Uterus (tissue), 2 donors: Measurements from ENCODE around the gene TCF23.

Source experiments
- CTCF ChIP-seq, 4 experiments: fragments of 200-600 bp in 2 of 4; fragments of 450-650 bp in 2 of 4; sonication (generic) in 2 of 4; IDR thresholded peaks; one replicate each; pipeline ENCODE4 v1.5.1; 2016 to 2019; ENCODE audit warnings: antibody characterized with exemption in 4 of 4, mild to moderate bottlenecking in 2 of 4, moderate library complexity in 1 of 4
- POLR2A ChIP-seq, 2 donors: fragments of 450-650 bp; IDR thresholded peaks; one replicate each; pipeline ENCODE4 v1.6.1; 2016; ENCODE audit warnings: antibody characterized with exemption in 2 of 2, mild to moderate bottlenecking in 1 of 2, moderate library complexity in 1 of 2

GRCh38 chr2:27186613-27187345 is 38.0 kb downstream of the TCF23 start:
- TF ChIP-seq CTCF (IDR thresholded peaks at IDR 0.05) (no peak), POLR2A (IDR thresholded peaks at IDR 0.05) (no peak)
